WTC11 (cell line): ENCODE results near the gene ANO2.

Source experiments
- AFF4 ChIP-seq: sonication (generic); formaldehyde crosslinking; IDR thresholded peaks from 2 replicates; pipeline ENCODE4 v1.8.1; 2023; ENCODE audit warnings: mild to moderate bottlenecking, missing genetic modification reagents, borderline replicate concordance
- ATF1 ChIP-seq: sonication (generic); formaldehyde crosslinking; IDR thresholded peaks from 2 replicates; pipeline ENCODE4 v1.8.1; 2023; ENCODE audit warnings: mild to moderate bottlenecking, moderate library complexity, missing genetic modification reagents
- CTCF ChIP-seq: fragments of 200-600 bp; IDR thresholded peaks from 2 replicates; pipeline ENCODE4 v1.8.0; 2022; ENCODE audit warnings: antibody characterized with exemption
- FOXJ3 ChIP-seq: sonication (generic); formaldehyde crosslinking; IDR thresholded peaks from 2 replicates; pipeline ENCODE4 v1.9.0; 2021; ENCODE audit warnings: missing genetic modification reagents, mild to moderate bottlenecking, borderline replicate concordance
- FOXP4 ChIP-seq: sonication (generic); formaldehyde crosslinking; IDR thresholded peaks from 2 replicates; pipeline ENCODE4 v1.8.0; 2022; ENCODE audit warnings: mild to moderate bottlenecking, missing genetic modification reagents
- HMGXB4 ChIP-seq: sonication (generic); formaldehyde crosslinking; IDR thresholded peaks from 2 replicates; pipeline ENCODE4 v1.8.1; 2023; ENCODE audit warnings: mild to moderate bottlenecking, moderate library complexity, missing genetic modification reagents
- KAT7 ChIP-seq: sonication (generic); formaldehyde crosslinking; IDR thresholded peaks from 2 replicates; pipeline ENCODE4 v1.8.1; 2023; ENCODE audit warnings: missing genetic modification reagents, mild to moderate bottlenecking, borderline replicate concordance
- MAX ChIP-seq: sonication (generic); formaldehyde crosslinking; IDR thresholded peaks from 2 replicates; pipeline ENCODE4 v1.8.0; 2022; ENCODE audit warnings: mild to moderate bottlenecking, missing genetic modification reagents
- NR2C2 ChIP-seq: sonication (generic); formaldehyde crosslinking; IDR thresholded peaks from 2 replicates; pipeline ENCODE4 v1.8.0; 2022; ENCODE audit warnings: mild to moderate bottlenecking, missing genetic modification reagents
- SP1 ChIP-seq: sonication (generic); formaldehyde crosslinking; conservative IDR thresholded peaks from 2 replicates; pipeline ENCODE4 v1.8.1; 2022; ENCODE audit warnings: missing genetic modification reagents
- TEAD4 ChIP-seq: sonication (generic); formaldehyde crosslinking; IDR thresholded peaks from 2 replicates; pipeline ENCODE4 v1.8.0; 2022; ENCODE audit warnings: mild to moderate bottlenecking, missing genetic modification reagents
- ZNF317 ChIP-seq: sonication (generic); formaldehyde crosslinking; IDR thresholded peaks from 2 replicates; pipeline ENCODE4 v1.8.1; 2023; ENCODE audit warnings: low read depth, mild to moderate bottlenecking, moderate library complexity, missing genetic modification reagents, borderline replicate concordance

GRCh38 chr12:5982106-5982505 lies 37.0 kb upstream of the ANO2 start:
- no peak for TF ChIP-seq NR2C2 (CRISPR knock-in tag)
- no peak for TF ChIP-seq KAT7 (CRISPR knock-in tag)
- TF ChIP-seq HMGXB4: no peak
- TF ChIP-seq CTCF: no peak
- no peak for TF ChIP-seq FOXJ3 (CRISPR knock-in tag)
- no peak for TF ChIP-seq AFF4 (CRISPR knock-in tag)
- no peak for TF ChIP-seq FOXP4
- no peak for TF ChIP-seq ZNF317 (CRISPR knock-in tag)
- TF ChIP-seq MAX: no peak
- no peak for TF ChIP-seq ATF1 (CRISPR knock-in tag)
- TF ChIP-seq TEAD4 (CRISPR knock-in tag): no peak
- TF ChIP-seq SP1 (CRISPR knock-in tag): no peak
